Activated CD8-positive, alpha-beta memory T cell treated with anti-CD3 and anti-CD28 coated beads for 1 hour (primary cell): ENCODE data around the gene CARD14.
"Not testable (repeated sequence)": the region's sequence is repeated elsewhere in the genome, so short reads cannot be mapped to it uniquely, and the experiment has no call there.

ENCODE experiments used
- DNase-seq, 2 donors: peaks; one replicate each; pipeline ENCODE4 v3.0.0-alpha.2; 2020; ENCODE audit warnings: low read depth in 1 of 2; ENCODE audit errors: extremely low read depth in 1 of 2

Gene CARD14

DNA sequence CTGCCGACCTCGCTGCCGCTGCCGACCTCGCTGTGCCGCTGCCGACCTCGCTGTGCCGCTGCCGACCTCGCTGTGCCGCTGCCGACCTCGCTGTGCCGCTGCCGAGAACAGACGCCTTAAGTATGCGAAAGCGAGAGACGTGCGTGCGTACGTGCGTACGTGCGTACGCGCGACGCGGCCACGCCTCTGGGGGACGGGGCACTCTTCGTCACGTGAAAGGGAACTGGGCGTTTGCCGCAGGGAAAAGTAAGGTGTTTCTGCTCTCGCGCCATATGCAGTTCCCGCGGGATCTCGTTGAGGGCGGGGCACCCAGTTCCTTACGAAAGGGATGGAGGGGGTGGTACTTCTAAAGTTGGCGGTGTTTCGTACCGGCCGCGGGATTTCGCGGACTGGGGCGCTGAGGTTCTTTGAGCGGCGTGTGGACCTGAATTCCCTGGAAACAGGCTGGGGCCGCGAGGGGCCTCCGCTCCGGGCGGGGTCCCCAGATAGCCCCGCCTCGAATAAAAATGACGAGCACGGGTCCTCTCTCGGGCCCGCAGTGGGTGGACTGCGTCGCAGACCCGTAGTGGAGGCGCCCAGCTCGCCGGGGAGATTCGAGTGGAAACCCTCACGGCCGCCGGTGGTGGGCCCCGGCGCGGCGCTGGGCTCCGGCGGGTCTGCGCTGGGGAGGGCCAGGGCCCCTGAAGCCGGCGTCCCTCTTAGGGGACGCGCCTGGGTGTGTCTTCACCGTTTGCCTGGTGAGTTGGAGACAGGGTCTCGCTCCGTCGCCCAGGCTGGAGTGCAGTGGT, 22.6 kb upstream of the CARD14 start, which contains the start of gene EIF4A3:
Gene EIF4A3, minus strand, starts transcription at position 94 of the 788 bp plus-strand sequence. CDS start 167 bp downstream, outside the sequence.
- peak; percentile 90 to 93 for DNase-seq

DNA sequence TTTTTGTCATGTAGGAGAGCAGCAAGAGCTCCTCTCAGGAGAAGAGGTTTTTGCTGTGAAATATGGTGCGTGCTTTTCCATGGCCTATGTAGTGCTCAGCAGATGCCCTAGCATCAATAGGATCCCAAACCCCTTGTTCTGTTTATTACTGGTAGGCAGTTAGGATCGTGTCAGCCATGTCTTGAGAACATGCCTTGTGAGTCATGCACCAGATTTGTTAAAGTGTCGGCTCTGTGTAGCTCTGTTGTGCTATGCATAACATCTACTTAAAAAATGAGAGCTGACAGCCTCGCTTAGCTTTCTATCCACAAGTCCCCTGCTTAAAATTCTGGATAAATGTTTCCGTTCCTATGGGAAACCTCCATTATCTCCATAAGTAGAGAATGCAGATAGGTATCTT, 18.5 kb upstream of the CARD14 start:
- DNase-seq: no peak

DNA sequence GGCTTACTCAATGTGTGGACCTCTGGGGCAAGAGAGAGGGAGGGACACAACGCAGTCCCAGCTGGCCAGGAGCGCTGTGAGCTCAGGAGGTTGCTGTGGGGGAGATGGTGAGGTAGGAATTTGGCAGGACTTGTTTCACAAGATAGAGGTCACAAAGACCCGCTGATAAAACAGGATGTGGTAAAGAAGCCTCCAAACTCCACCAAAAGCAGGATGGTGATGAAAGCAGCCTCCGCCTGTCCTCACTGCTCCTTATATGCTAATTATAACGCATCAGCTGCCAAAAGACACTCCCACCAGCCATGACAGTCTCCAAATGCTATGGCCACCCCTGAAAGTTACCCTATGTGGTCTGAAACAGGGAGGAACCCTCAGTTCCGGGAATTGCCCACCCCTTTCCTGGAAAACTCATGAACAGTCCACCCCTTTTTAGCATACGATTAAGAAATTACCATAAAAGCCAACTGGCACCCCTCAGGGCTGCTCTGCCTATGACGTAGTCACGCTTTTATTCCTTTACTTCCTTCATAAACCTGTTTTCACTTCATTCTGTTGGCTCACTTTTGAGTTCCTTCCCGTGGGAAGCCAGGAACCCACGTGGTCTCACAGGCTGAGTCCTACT, 17.6 kb upstream of the CARD14 start:
- no peak for DNase-seq

DNA sequence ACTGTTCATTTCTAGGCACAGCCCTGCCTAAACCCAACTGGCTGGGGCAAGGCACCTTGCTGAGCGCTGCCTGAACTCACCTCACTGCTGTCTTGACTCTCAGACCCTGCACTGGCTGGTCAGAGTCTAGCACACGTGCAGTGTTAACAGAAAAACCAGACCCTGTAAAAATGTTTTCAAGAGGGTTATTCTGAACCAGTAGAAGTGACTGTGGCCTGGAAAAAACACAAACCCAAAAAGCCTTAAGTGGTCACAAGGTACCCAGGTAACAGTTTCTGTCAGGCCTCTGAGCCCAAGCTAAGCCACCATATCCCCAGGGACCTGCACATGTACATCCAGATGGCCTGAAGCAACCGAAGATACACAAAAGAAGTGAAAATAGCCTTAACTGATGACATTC, 16.8 kb upstream of the CARD14 start:
- DNase-seq: no peak

DNA sequence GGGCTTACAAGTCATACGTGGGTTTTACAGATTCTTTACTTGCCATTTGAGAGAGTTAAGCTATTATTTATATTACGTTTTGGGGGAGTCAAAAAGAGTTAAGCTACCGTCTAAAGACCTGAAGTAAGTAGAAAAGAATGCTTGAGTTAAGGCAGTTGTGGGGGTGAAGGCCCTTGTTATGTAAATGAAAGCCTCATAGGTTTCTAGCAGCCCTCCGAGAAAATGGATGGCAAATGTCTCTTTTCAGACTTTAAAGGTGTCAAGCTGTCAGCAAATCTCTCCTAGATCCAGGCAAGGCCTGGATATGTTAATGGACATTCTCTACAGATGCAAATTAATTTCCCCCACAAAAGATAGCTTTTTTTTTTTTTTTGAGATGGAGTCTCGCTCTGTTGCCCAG, 15.7 kb upstream of the CARD14 start:
- no peak for DNase-seq

DNA sequence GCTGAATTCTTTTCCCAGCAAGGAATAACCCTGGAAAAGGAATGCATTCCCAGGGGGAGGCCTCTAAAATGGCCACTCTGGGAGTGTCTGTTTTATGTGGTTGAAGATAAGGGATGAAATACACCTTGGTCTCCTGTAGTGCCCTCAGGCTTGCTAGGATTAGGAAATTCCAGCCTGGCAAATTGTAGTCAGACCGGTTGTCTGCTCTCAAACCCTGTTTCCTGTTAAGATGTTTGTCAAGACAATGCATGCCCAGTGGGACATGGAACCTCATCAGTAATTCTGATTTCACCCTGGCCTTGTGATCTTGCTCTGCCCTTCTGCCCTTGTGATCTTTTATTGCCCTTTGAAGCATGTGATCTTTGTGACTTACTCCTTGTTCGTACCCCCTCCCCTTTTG, 14.2 kb upstream of the CARD14 start:
- not testable (repeated sequence) for DNase-seq

DNA sequence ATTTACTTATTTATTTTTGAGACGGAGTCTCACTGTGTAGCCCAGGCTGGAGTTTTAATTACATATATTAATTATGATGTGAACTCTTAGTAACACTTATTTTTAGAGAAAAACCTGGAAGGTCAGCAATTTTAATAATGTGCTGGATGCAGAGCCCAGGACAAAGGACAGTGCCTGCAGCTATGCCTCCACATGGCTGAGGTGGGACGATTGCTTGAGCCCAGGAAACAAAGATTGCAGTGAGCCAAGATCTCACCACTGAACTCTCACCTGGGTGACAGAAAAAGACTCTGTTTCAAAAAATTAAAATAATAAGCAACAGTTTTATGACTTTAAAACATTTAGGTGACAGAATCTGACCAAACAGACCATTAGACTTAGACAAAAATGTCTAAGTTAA, 11.0 kb upstream of the CARD14 start:
- DNase-seq: no peak

DNA sequence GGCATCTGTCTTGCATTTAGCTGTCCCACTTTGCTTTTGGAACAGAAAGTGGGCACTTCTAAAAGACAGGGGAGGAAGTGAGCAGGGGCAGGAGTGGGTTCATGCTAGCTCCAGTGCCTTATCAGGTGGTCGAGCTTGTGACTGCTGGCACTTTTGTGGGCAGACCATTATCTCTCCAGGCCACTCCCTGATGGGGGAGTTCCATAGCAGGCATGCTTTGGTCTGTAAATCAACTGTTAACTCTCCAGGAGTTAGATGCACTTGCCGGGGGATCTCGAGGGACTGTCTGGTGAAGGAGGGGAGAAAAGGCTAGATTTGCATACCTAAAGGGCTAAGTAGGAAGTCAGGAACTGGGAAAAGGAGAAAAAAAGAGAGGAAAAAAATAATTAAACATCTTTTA, 9.3 kb upstream of the CARD14 start:
- DNase-seq: no peak

DNA sequence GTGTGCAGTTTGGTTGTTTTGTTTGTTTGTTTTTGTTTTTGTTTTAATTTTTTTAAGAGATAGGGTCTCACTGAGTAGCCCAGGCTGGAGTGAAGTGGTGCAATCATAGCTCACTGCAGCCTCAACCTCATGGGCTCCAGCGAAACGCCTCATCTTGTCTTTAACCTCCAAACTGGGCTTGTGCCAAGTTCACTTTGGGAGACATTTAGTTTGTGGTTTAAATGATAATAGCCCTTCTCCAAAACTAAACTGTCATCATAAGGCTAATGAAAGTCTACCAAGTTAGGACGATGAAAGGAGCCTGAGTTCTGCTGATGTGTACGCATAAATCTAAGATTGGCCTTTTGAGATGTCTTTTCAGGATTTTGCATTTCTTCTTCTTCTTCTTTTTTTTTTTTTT, 6.5 kb upstream of the CARD14 start:
- no peak for DNase-seq

DNA sequence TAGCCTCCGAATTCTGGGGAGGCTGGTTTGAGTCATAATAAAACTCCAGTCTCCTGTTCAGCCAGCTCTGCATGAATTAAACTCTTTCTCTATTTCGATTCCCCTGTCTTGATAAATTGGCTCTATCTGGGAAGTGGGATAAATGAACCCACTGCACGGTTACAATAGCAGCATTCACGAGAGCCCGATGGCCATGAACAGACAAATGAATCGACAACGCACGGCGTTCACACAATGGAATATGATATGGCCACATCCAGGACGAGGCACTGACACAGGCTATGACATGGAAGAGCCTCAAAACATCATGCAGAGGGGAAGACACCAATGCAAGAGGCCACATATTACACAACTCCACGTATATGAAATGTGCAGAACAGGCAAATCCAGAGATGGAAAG, 5.6 kb upstream of the CARD14 start:
- no peak for DNase-seq

DNA sequence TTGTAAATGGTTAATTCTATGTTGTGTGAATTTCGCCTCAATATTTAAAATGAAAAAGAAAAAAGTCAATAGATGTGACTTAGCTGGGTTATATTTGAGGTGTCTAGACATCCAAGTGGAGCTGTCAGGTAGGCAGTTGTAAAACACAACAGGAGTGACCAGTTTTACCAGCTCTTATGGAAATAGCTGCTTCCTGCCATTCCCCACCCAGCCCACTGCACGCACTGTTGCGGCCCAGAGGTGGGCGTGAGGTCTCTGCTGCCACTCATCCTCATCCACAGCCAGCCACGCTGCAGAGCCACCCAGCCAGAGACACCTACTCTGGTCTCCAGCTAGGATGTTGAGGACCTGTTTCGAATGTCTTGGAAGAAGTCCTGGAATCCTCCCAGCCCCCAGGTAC, 3.4 kb upstream of the CARD14 start:
- DNase-seq: no peak

DNA sequence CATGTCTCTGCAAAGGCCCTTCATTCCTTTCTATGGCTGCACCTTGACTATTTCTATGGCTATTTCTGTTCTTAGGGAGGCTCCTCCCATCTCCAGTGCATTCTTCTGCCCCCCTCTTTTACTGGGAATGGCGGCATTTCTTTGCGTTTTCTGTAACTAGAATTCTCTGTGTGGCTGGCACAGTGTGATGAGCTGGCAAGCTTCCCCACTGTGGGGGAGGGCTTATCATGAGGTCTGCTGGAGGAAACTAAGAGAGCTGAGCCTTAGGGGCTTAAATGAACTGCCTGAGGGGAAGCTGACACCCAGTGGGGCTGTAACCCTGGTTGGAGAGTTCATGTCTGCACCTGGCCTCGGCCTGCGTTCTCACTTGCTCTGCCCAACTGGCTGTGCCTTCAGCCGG, 1.5 kb upstream of the CARD14 start:
- no peak for DNase-seq

DNA sequence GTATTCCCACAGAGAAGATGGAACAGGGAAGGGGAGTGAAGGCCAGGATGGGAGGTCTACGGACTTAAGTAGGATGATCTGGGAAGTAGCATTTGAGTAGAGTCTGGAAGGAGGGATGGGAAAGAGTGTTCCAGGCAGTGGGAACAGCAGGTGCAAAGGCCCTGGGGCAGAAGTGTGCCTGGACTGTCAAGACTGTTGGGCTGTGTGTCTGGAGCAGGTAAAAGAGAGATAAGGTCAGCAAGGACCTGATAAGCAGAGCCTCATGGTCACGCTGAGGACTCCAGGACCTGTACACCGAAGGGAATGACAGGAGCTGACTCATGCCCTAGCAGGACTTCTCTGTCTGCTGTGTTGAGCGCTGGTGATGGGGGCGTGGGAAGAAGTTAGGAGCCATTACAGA, 723 bp upstream of the CARD14 start:
- DNase-seq: no peak

DNA sequence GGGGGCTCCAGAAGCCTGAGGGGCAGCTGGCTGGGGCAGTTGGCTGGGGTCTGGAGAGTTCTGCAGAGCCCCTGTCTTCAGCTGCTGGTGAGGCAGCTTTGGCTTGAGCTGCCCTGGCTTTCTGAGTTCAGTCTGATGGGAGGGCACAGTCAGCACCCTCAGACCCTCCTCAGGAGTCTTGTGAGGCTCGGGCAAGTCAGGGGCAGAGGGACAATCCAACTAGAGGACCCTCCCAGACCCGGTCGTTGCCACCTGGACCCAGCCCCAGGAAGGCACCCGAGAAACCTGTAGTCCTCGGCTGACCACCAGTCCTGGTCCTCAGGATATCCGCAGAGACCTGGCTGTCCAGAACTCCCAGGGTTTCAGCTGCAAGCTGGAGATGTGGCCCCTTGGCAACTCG, 1.9 kb downstream of the CARD14 start:
- no peak for DNase-seq

DNA sequence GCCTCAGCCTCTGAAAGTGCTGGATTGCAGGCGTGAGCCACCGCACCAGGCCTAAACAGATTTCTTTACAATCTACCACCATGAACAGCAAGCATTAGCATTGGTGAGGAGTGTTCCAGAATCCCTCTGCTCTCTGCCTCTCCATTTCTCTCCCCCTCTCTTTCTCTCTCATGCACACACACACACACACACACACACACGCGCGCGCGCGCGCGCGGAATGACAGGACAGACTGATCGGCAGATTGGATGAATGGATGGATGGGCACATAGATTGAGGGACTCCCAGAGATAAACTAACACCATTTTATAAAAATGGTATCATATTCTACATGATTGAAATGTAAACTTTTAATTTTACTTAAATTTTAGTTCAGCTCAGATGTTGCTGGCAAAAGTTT, 3.3 kb downstream of the CARD14 start:
- no peak for DNase-seq

DNA sequence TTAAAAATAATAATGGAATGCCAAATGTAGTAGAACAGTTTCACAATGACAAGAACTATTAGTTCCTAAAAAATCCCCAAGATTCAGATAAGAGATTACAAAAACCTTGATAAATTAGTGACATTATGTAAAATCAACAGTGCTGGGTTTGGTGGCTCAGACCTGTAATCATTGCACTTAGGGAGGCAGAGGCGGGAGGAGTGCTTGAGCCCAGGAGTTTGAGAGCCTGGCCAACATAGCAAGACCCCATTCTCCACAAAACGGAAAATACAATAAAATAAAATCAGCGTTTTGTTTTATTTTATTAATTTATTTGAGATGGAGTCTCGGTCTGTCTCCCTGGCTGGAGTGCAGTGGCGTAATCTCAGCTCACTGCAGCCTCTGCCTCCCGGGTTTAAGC, 4.1 kb downstream of the CARD14 start:
- DNase-seq: no peak

DNA sequence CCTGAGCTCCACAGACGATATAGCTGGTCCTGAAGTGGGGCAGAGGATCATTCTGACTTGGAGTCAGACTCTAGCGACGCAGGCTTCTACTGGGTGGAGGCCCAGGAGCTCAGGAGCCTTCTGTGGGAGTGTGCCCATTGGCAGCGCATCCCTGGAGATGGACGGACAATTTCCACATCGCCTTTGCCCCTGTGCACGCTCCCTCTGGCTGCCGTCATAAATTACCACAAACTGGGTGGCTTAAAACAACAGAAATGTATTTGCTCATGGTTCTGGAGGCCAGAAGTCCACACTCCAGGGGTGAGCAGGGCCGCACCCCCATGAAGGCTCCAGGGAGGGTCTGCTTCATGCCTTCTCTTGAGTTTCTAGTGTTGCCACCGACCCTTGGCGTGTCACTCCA, 6.9 kb downstream of the CARD14 start:
- no peak for DNase-seq

DNA sequence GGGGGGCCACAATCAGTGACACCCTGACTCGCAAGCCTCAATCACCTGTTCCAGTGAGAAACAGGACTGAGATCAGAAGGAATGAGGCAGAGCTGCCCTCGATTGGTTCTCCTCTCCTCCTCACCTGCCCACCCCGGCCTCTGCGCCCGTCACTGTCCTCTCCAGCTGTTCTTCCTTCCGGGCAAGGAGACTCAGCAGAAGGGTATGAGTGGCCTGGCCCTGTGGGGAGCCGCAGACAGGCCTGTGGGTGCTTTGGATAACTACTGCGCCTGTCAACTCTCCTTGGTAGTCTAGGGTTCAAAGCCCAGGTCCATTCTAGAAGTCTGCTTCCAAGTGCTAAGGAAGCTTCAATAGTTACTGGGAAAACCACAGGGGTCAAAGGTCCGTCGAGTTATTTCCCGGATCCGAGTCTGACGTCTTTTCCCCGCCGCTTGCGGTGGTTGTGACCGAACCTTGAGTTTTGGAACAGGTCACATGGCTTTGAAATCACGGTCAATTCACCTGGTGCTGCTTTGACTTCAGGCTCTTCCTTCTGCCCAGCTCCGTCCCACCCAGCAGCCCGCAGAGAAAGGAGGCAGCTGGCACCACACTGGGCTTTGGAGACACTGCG, 8.3 kb downstream of the CARD14 start:
- no peak for DNase-seq

DNA sequence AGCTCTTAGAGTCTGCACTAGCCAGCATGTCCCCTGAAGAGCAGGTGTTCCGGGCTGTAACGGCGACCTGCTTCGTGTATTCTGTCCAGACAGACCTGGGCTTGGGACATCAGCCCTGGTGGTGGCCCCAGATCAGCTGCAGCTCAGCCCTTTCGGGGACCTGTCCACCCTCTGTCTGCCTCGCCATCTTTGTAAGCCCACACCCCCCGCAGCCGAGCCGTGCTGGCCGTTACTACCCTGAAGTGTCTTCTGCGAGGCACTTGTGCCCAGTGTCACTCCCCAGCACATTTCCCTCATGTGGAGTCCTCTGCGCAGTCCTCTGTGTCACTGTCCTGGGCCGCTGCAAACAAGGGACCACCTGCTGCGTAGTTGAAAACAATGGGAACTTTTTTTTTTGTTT, 10.4 kb downstream of the CARD14 start:
- DNase-seq: no peak

DNA sequence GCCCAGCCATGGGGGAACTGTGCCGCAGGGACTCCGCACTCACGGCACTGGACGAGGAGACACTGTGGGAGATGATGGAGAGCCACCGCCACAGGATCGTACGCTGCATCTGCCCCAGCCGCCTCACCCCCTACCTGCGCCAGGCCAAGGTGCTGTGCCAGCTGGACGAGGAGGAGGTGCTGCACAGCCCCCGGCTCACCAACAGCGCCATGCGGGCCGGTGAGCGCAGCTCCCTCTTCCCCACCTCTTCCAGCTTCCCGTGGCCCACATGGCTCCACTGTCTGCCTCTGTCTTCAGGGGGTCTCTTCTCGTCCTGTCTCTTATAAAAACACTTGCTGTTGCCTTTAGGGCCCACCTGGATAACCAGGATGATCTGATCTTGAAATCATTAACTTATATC, 11.6 kb downstream of the CARD14 start:
- no peak for DNase-seq

DNA sequence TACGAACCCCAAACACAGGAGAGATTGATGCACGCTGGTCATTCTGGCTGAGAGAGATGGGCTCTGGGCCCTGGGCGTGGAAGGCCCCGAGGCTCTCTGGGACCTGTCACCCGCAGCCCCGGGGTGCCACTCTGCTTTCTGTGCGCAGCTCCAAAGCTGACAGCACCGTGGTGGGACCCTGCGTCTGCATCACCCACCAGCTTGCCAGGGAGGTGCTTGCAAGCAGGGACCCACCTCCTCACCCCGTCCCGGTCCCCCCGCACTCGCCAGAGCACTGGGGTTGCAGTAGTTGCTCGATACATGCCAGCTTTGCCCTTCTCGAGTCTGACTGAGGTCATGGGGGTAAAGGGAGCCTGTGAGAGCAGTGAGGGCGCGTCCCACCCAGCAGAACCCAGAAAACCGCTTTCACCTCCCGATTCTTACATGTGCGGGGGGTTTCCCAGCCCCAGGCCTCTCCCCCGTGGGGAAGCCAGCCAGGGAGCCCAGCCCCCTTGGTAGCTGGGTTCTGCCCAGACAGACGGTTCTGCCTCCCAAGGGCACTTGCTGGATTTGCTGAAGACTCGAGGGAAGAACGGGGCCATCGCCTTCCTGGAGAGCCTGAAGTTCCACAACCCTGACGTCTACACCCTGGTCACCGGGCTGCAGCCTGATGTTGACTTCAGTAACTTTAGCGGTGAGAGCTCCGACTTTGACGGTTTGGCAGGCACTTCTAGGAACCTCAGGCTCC, 12.5 kb downstream of the CARD14 start:
- DNase-seq: no peak

DNA sequence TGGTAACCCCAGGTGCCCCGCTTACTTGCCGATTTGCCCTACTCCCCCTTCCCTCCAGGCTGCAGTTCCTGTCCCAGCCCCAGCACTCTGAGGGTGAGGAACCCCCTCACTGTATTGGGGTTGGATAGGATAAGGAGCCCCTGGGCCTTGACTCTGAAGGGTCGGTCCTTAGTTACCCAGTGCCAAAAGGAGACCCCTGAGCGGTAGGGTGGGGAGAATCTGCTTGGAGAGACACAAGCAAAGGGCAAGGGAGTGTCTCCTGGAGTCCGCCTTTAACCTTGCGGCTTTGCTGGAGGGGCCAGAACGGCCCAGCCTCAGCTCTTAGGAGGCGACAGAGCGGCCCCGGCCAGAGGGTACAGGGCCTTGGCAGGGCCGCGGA, 13.0 kb downstream of the CARD14 start:
- DNase-seq: no peak
